HFFc6 (cell line): Measurements from ENCODE around the gene DAZAP2. TPM values are rescaled to one million over a fixed set of nuclear protein-coding genes. Genes with fewer than 3 reads are reported as not detected.
A peak's percentile ranks its signal among the peaks of the same experiment; 100 is the strongest.
"Not testable (repeated sequence)": the region's sequence is repeated elsewhere in the genome, so short reads cannot be mapped to it uniquely, and the experiment has no call there.

Source experiments
- DNase-seq: peaks from one replicate; pipeline ENCODE4 v3.0.0-alpha.2; 2018
- H3K27ac Mint-ChIP-seq: 2 replicates; pipeline ENCODE4 v1.8.0; 2020; ENCODE audit warnings: mild to moderate bottlenecking, mixed read lengths
- H3K27me3 Mint-ChIP-seq: 2 replicates; pipeline ENCODE4 v1.8.0; 2021; ENCODE audit warnings: mild to moderate bottlenecking, moderate library complexity, mixed read lengths; ENCODE audit not compliant: insufficient read depth
- H3K36me3 Mint-ChIP-seq: 2 replicates; pipeline ENCODE4 v1.8.0; 2021; ENCODE audit warnings: low read depth, mixed read lengths
- H3K4me1 Mint-ChIP-seq: 2 replicates; pipeline ENCODE4 v1.8.0; 2020; ENCODE audit warnings: low read depth, mixed read lengths
- H3K4me3 Mint-ChIP-seq: 2 replicates; pipeline ENCODE4 v1.8.0; 2020; ENCODE audit warnings: mild to moderate bottlenecking, moderate library complexity, mixed read lengths
- H3K9me3 Mint-ChIP-seq: 2 replicates; pipeline ENCODE4 v1.8.0; 2020; ENCODE audit warnings: mild to moderate bottlenecking, mixed read lengths
- CTCF ChIP-seq: fragments of 200-600 bp; sonication (generic); IDR thresholded peaks from 2 replicates; pipeline ENCODE4 v1.5.0; 2021; ENCODE audit warnings: antibody characterized with exemption, mild to moderate bottlenecking
- total RNA-seq, 6 experiments: library from RNA; stranded (reverse); fragmentation: NEBNext Ultra II Directional; extraction: Animal tissue kit (Norgen Biotek cat#: 25700); gene quantifications; 2 replicates in 1 of 6; 3 replicates in 5 of 6; pipeline ENCODE4 v1.2.3, GENCODE V29; 2021

Gene DAZAP2
- total RNA-seq, 6 experiments from 2014 or later: 84.7 to 137 (median 117) TPM

GRCh38 chr12:51281202-51281924, 42.7 kb downstream of the DAZAP2 start:
- TF ChIP-seq CTCF: no peak
- Mint-ChIP-seq H3K4me1 (peaks cover 20% of the 10 kb centered on the region), H3K27me3 (peaks cover 4% of the 10 kb centered on the region; the same call in 1 of the 2 replicates), H3K4me3 (no peak overlapping the region), H3K9me3 (no peaks in the 10 kb centered on the region), H3K36me3 (no peaks in the 10 kb centered on the region), H3K27ac (no peak overlapping the region; the same call in 1 of the 2 replicates)
- peak; percentile 25 for DNase-seq

GRCh38 chr12:51285843-51286242, 47.2 kb downstream of the DAZAP2 start:
- no peak overlapping the region for H3K27ac Mint-ChIP-seq
- no peak for TF ChIP-seq CTCF
- no peaks in the 10 kb centered on the region for H3K9me3 Mint-ChIP-seq
- no peak for DNase-seq
- no peaks in the 10 kb centered on the region for H3K36me3 Mint-ChIP-seq
- H3K4me3 Mint-ChIP-seq: no peak overlapping the region
- peaks cover 9% of the 10 kb centered on the region for H3K4me1 Mint-ChIP-seq
- peaks cover 6% of the 10 kb centered on the region; the same call in 1 of the 2 replicates for H3K27me3 Mint-ChIP-seq

GRCh38 chr12:51291603-51292513, 53.2 kb downstream of the DAZAP2 start:
- DNase-seq, H3K27me3 Mint-ChIP-seq, H3K4me1 Mint-ChIP-seq, H3K9me3 Mint-ChIP-seq, H3K36me3 Mint-ChIP-seq, H3K27ac Mint-ChIP-seq, H3K4me3 Mint-ChIP-seq: not testable (repeated sequence)

Other genes starting within 250 kb of the DAZAP2 start
- 10 to 100 TPM; 32.0 to 37.4 (median 34.0) TPM for gene SLC11A2, start 212.4 kb upstream of the DAZAP2 start, total RNA-seq
- gene LETMD1, start 190.5 kb upstream of the DAZAP2 start, total RNA-seq: 10 to 100 TPM; 19.6 to 27.6 (median 25.2) TPM
- gene CSRNP2, start 155.2 kb upstream of the DAZAP2 start, total RNA-seq: 10 to 100 TPM; 21.2 to 28.6 (median 24.1) TPM
- 10 to 100 TPM; 23.6 to 26.5 (median 25.8) TPM for gene TFCP2, start 65.7 kb upstream of the DAZAP2 start, total RNA-seq
- 1 to 10 TPM; 3.6 to 5.8 (median 4.2) TPM for gene POU6F1, start 20.8 kb upstream of the DAZAP2 start, total RNA-seq
- 10 to 100 TPM; 30.0 to 43.5 (median 32.5) TPM for gene SMAGP, start 31.6 kb downstream of the DAZAP2 start, total RNA-seq
- gene BIN2, start 85.3 kb downstream of the DAZAP2 start, total RNA-seq: not detected
- gene CELA1, start 107.9 kb downstream of the DAZAP2 start, total RNA-seq: not detected
- 10 to 100 TPM; 68.2 to 93.9 (median 71.7) TPM for gene GALNT6, start 152.6 kb downstream of the DAZAP2 start, total RNA-seq
- 10 to 100 TPM; 10.2 to 21.9 (median 14.4) TPM for gene SLC4A8, start 186.0 kb downstream of the DAZAP2 start, total RNA-seq